Dendritic cell treated with granulocyte-macrophage colony-stimulating factor and Interleukin-4, amounts not matched to agents 40 ng/mL and 50 ng/mL, for 4 days (primary cell): ENCODE data around the gene WDFY3.

Experiments used
- H3K27ac Mint-ChIP-seq: one replicate; pipeline ENCODE4 v1.8.0; 2022; ENCODE audit warnings: mild to moderate bottlenecking, mixed read lengths
- H3K27me3 Mint-ChIP-seq: one replicate; pipeline ENCODE4 v1.8.0; 2022; ENCODE audit warnings: mild to moderate bottlenecking, mixed read lengths
- H3K36me3 Mint-ChIP-seq: one replicate; pipeline ENCODE4 v1.8.0; 2022; ENCODE audit warnings: low read depth, mixed read lengths
- H3K4me1 Mint-ChIP-seq: one replicate; pipeline ENCODE4 v1.8.0; 2022; ENCODE audit warnings: low read depth, mixed read lengths
- H3K4me3 Mint-ChIP-seq: one replicate; pipeline ENCODE4 v1.8.0; 2022; ENCODE audit warnings: mild to moderate bottlenecking, moderate library complexity, mixed read lengths
- H3K9me3 Mint-ChIP-seq: one replicate; pipeline ENCODE4 v1.8.0; 2022; ENCODE audit warnings: mixed read lengths
- intact Hi-C: fragments of 100-400 bp; cut with micrococcal nuclease; formaldehyde crosslinking; loops from one replicate; pipeline ENCODE4 v1.15.0; 2022

Gene WDFY3

GRCh38 chr4:84966382-84967242 is at the start of gene WDFY3:
Gene WDFY3, minus strand, starts transcription at chr4:84966690. Its CDS starts 106,099 bp downstream, at chr4:84860591.
- Mint-ChIP-seq H3K4me1 (peaks cover 19% of the 10 kb centered on the region), H3K9me3 (no peaks in the 10 kb centered on the region), H3K36me3 (peaks cover 13% of the 10 kb centered on the region), H3K27ac (peak within 1 kb of the TSS; percentile 99), H3K27me3 (peaks cover 3% of the 10 kb centered on the region), H3K4me3 (peak within 1 kb of the TSS; percentile 98)
- intact Hi-C loops, result loop anchor here (5.0 to 10.0 kb wide), 3 partner anchors 132 to 1482 kb away; partner anchors contain the start of genes ABRAXAS1 and CDS1

GRCh38 chr4:85005865-85006377 is 39.4 kb upstream of the WDFY3 start:
- no peak overlapping the region for H3K4me3 Mint-ChIP-seq
- no peaks in the 10 kb centered on the region for H3K4me1 Mint-ChIP-seq
- H3K36me3 Mint-ChIP-seq, result no peaks in the 10 kb centered on the region
- H3K9me3 Mint-ChIP-seq, result no peaks in the 10 kb centered on the region
- no peaks in the 10 kb centered on the region for H3K27me3 Mint-ChIP-seq
- no peak overlapping the region for H3K27ac Mint-ChIP-seq
- intact Hi-C loops, result no loop called here

- intact Hi-C loops, result no loop called here
- H3K27me3 Mint-ChIP-seq, result peaks cover 8% of the 10 kb centered on the region
- no peaks in the 10 kb centered on the region for H3K4me1 Mint-ChIP-seq
- no peaks in the 10 kb centered on the region for H3K9me3 Mint-ChIP-seq
- H3K4me3 Mint-ChIP-seq, result no peak overlapping the region
- no peaks in the 10 kb centered on the region for H3K36me3 Mint-ChIP-seq
- no peak overlapping the region for H3K27ac Mint-ChIP-seq
Measured at GRCh38 chr4:85000343-85000742, 33.9 kb upstream of the WDFY3 start.

GRCh38 chr4:84995386-84995785 is 28.9 kb upstream of the WDFY3 start:
- no peaks in the 10 kb centered on the region for H3K4me1 Mint-ChIP-seq
- H3K9me3 Mint-ChIP-seq, result no peaks in the 10 kb centered on the region
- no peaks in the 10 kb centered on the region for H3K36me3 Mint-ChIP-seq
- no peak overlapping the region for H3K4me3 Mint-ChIP-seq
- peaks cover 11% of the 10 kb centered on the region for H3K27me3 Mint-ChIP-seq
- no peak overlapping the region for H3K27ac Mint-ChIP-seq
- intact Hi-C loops, result no loop called here

GRCh38 chr4:84994280-84994679 is 27.8 kb upstream of the WDFY3 start:
- peaks cover 15% of the 10 kb centered on the region for H3K27me3 Mint-ChIP-seq
- no peaks in the 10 kb centered on the region for H3K9me3 Mint-ChIP-seq
- intact Hi-C loops, result no loop called here
- H3K4me3 Mint-ChIP-seq, result no peak overlapping the region
- H3K36me3 Mint-ChIP-seq, result no peaks in the 10 kb centered on the region
- H3K4me1 Mint-ChIP-seq, result no peaks in the 10 kb centered on the region
- H3K27ac Mint-ChIP-seq, result no peak overlapping the region

- Mint-ChIP-seq H3K9me3 (peaks cover 16% of the 10 kb centered on the region), H3K27me3 (peaks cover 24% of the 10 kb centered on the region), H3K27ac (no peak overlapping the region), H3K4me1 (no peaks in the 10 kb centered on the region), H3K36me3 (no peaks in the 10 kb centered on the region), H3K4me3 (no peak overlapping the region)
- intact Hi-C loops, result no loop called here
Measured at GRCh38 chr4:84985952-84986351, 19.5 kb upstream of the WDFY3 start.

- intact Hi-C loops, result no loop called here
- Mint-ChIP-seq H3K9me3 (no peaks in the 10 kb centered on the region), H3K27ac (peak overlapping the region; percentile 69), H3K4me1 (peaks cover 31% of the 10 kb centered on the region), H3K4me3 (no peak overlapping the region), H3K36me3 (no peaks in the 10 kb centered on the region), H3K27me3 (peaks cover 4% of the 10 kb centered on the region)
Measured at GRCh38 chr4:84977396-84977795, 10.9 kb upstream of the WDFY3 start.

- Mint-ChIP-seq H3K36me3 (no peaks in the 10 kb centered on the region), H3K4me1 (peaks cover 31% of the 10 kb centered on the region), H3K9me3 (no peaks in the 10 kb centered on the region), H3K27ac (no peak overlapping the region), H3K27me3 (peaks cover 3% of the 10 kb centered on the region), H3K4me3 (no peak overlapping the region)
- intact Hi-C loops, result no loop called here
Measured at GRCh38 chr4:84973856-84974255, 7.4 kb upstream of the WDFY3 start.

- H3K4me1 Mint-ChIP-seq, result peaks cover 24% of the 10 kb centered on the region
Measured at GRCh38 chr4:84971319-84971932, 4.9 kb upstream of the WDFY3 start.

GRCh38 chr4:84968925-84969324 is 2.4 kb upstream of the WDFY3 start:
- peaks cover 3% of the 10 kb centered on the region for H3K27me3 Mint-ChIP-seq
- H3K36me3 Mint-ChIP-seq, result peaks cover 13% of the 10 kb centered on the region
- H3K4me1 Mint-ChIP-seq, result peaks cover 16% of the 10 kb centered on the region
- intact Hi-C loops, result loop anchor here (5.0 to 10.0 kb wide), 3 partner anchors 134 to 1484 kb away; partner anchors contain the start of genes ABRAXAS1 and CDS1
- H3K9me3 Mint-ChIP-seq, result no peaks in the 10 kb centered on the region
- no peak overlapping the region for H3K4me3 Mint-ChIP-seq
- H3K27ac Mint-ChIP-seq, result no peak overlapping the region

More at GRCh38 chr4:84971319-84971932, 4.9 kb upstream of the WDFY3 start:
- no peaks in the 10 kb centered on the region for H3K9me3 Mint-ChIP-seq
- no peak overlapping the region for H3K4me3 Mint-ChIP-seq
- H3K27me3 Mint-ChIP-seq, result peaks cover 3% of the 10 kb centered on the region
- peaks cover 9% of the 10 kb centered on the region for H3K36me3 Mint-ChIP-seq
- intact Hi-C loops, result loop anchor here (1.0 kb wide), 1 partner anchor 221 kb away; no protein-coding TSS in a partner anchor
- H3K27ac Mint-ChIP-seq, result no peak overlapping the region

GRCh38 chr4:84967243-84967690 is 777 bp upstream of the WDFY3 start:
- peaks cover 13% of the 10 kb centered on the region for H3K36me3 Mint-ChIP-seq
- intact Hi-C loops, result loop anchor here (5.0 to 10.0 kb wide), 3 partner anchors 132 to 1482 kb away; partner anchors contain the start of genes ABRAXAS1 and CDS1
- H3K4me3 Mint-ChIP-seq, result peak overlapping the region; percentile 98
- H3K27ac Mint-ChIP-seq, result peak overlapping the region; percentile 99
- H3K4me1 Mint-ChIP-seq, result peaks cover 15% of the 10 kb centered on the region
- H3K9me3 Mint-ChIP-seq, result no peaks in the 10 kb centered on the region
- peaks cover 3% of the 10 kb centered on the region for H3K27me3 Mint-ChIP-seq

- Mint-ChIP-seq H3K27ac (peak overlapping the region; percentile 99), H3K9me3 (no peaks in the 10 kb centered on the region), H3K4me3 (peak overlapping the region; percentile 77), H3K27me3 (peaks cover 3% of the 10 kb centered on the region), H3K4me1 (peaks cover 19% of the 10 kb centered on the region), H3K36me3 (peaks cover 13% of the 10 kb centered on the region)
- intact Hi-C loops, result loop anchor here (5.0 to 10.0 kb wide), 3 partner anchors 131 to 1481 kb away; partner anchors contain the start of genes ABRAXAS1 and CDS1
Measured at GRCh38 chr4:84965553-84966381, 723 bp downstream of the WDFY3 start.

- H3K36me3 Mint-ChIP-seq, result peaks cover 13% of the 10 kb centered on the region
- H3K4me1 Mint-ChIP-seq, result peaks cover 22% of the 10 kb centered on the region
- peaks cover 3% of the 10 kb centered on the region for H3K27me3 Mint-ChIP-seq
- no peaks in the 10 kb centered on the region for H3K9me3 Mint-ChIP-seq
- intact Hi-C loops, result loop anchor here (5.0 to 10.0 kb wide), 3 partner anchors 130 to 1480 kb away; partner anchors contain the start of genes ABRAXAS1 and CDS1
- H3K27ac Mint-ChIP-seq, result peak overlapping the region; percentile 99
- H3K4me3 Mint-ChIP-seq, result peak overlapping the region; percentile 77
Measured at GRCh38 chr4:84964995-84965552, 1.4 kb downstream of the WDFY3 start.
